H9 (cell line): Measurements from ENCODE around the gene ADGRL3. TPM values are rescaled to one million over a fixed set of nuclear protein-coding genes. Genes with fewer than 3 reads are reported as not detected.
A peak's percentile ranks its signal among the peaks of the same experiment; 100 is the strongest.

Source experiments
- DNase-seq: peaks from one replicate; pipeline ENCODE4 v3.0.0-alpha.2; 2017
- H2AFZ ChIP-seq: one replicate; pipeline ENCODE4 v1.6.1; 2013; ENCODE audit warnings: mild to moderate bottlenecking, low read length, control low read depth, moderate library complexity
- H2AK5ac ChIP-seq: 2 replicates; pipeline ENCODE4 v1.6.1; 2013; ENCODE audit warnings: low read length, control low read depth, mixed read lengths; ENCODE audit not compliant: insufficient read length
- H2BK120ac ChIP-seq: one replicate; pipeline ENCODE4 v1.6.1; 2013; ENCODE audit warnings: low read depth, mild to moderate bottlenecking, low read length, control low read depth, inconsistent platforms; ENCODE audit not compliant: poor library complexity, severe bottlenecking
- H2BK12ac ChIP-seq: 2 replicates; pipeline ENCODE4 v1.6.1; 2013; ENCODE audit warnings: low read length, control low read depth, mixed read lengths, low read depth; ENCODE audit not compliant: insufficient read length
- H2BK15ac ChIP-seq: 2 replicates; pipeline ENCODE4 v1.6.1; 2013; ENCODE audit warnings: low read depth, low read length, control low read depth
- H2BK20ac ChIP-seq: one replicate; pipeline ENCODE4 v1.6.1; 2013; ENCODE audit warnings: low read depth, mild to moderate bottlenecking, low read length, control low read depth, inconsistent platforms; ENCODE audit not compliant: poor library complexity, severe bottlenecking
- H2BK5ac ChIP-seq: 2 replicates; pipeline ENCODE4 v1.6.1; 2013; ENCODE audit warnings: low read length, control low read depth, mixed read lengths; ENCODE audit not compliant: insufficient read length
- H3K14ac ChIP-seq: 2 replicates; pipeline ENCODE4 v1.6.1; 2013; ENCODE audit warnings: low read length, control low read depth; ENCODE audit not compliant: insufficient read depth
- H3K18ac ChIP-seq: 2 replicates; pipeline ENCODE4 v1.6.1; 2013; ENCODE audit warnings: low read depth, mild to moderate bottlenecking, mixed read lengths, low read length, control low read depth; ENCODE audit not compliant: insufficient read length
- H3K23ac ChIP-seq: 2 replicates; pipeline ENCODE4 v1.6.1; 2013; ENCODE audit warnings: low read length, control low read depth, mixed read lengths, low read depth; ENCODE audit not compliant: insufficient read length
- H3K23me2 ChIP-seq: 2 replicates; pipeline ENCODE4 v1.6.1; 2013; ENCODE audit warnings: low read depth, mild to moderate bottlenecking, mixed read lengths, low read length, control low read depth; ENCODE audit not compliant: insufficient read length, poor library complexity, severe bottlenecking
- H3K27ac ChIP-seq: 2 replicates; pipeline ENCODE4 v1.5.1; 2013; ENCODE audit warnings: low read length, control low read depth, mixed read lengths, low read depth; ENCODE audit not compliant: insufficient read length
- H3K27me3 ChIP-seq: 2 replicates; pipeline ENCODE4 v1.6.1; 2013; ENCODE audit warnings: low read length, control low read depth, inconsistent platforms; ENCODE audit not compliant: insufficient read depth
- H3K4ac ChIP-seq: 2 replicates; pipeline ENCODE4 v1.6.1; 2013; ENCODE audit warnings: low read depth, mild to moderate bottlenecking, control low read depth, inconsistent platforms, low read length, moderate library complexity
- H3K4me1 ChIP-seq: 2 replicates; pipeline ENCODE4 v1.6.1; 2013; ENCODE audit warnings: low read length, control low read depth, inconsistent platforms; ENCODE audit not compliant: insufficient read depth
- H3K4me2 ChIP-seq: 2 replicates; pipeline ENCODE4 v1.6.1; 2013; ENCODE audit warnings: low read length, control low read depth, mixed read lengths; ENCODE audit not compliant: insufficient read length, insufficient read depth
- H3K56ac ChIP-seq: 2 replicates; pipeline ENCODE4 v1.6.1; 2013; ENCODE audit warnings: low read depth, mild to moderate bottlenecking, mixed read lengths, low read length, control low read depth; ENCODE audit not compliant: insufficient read length
- H3K79me1 ChIP-seq: 2 replicates; pipeline ENCODE4 v1.6.1; 2013; ENCODE audit warnings: low read depth, mild to moderate bottlenecking, moderate library complexity, low read length, control low read depth, inconsistent platforms; ENCODE audit not compliant: insufficient read depth, poor library complexity, severe bottlenecking
- H3K79me2 ChIP-seq: 2 replicates; pipeline ENCODE4 v1.6.1; 2013; ENCODE audit warnings: low read length, control low read depth, inconsistent platforms; ENCODE audit not compliant: insufficient read depth
- H3K9ac ChIP-seq: 2 replicates; pipeline ENCODE4 v1.6.1; 2013; ENCODE audit warnings: low read length, control low read depth, mixed read lengths; ENCODE audit not compliant: insufficient read length; ENCODE audit errors: extremely low read depth
- H3K9me3 ChIP-seq: one replicate; pipeline ENCODE4 v1.6.1; 2013; ENCODE audit warnings: low read depth, low read length, inconsistent platforms; ENCODE audit not compliant: control insufficient read depth
- H3T11ph ChIP-seq: one replicate; pipeline ENCODE4 v1.6.1; 2013; ENCODE audit warnings: mild to moderate bottlenecking, low read length, control low read depth, inconsistent platforms
- H4K20me1 ChIP-seq: one replicate; pipeline ENCODE4 v1.6.1; 2013; ENCODE audit not compliant: control insufficient read depth, insufficient read length, insufficient read depth
- H4K5ac ChIP-seq: 2 replicates; pipeline ENCODE4 v1.6.1; 2013; ENCODE audit warnings: low read depth, mild to moderate bottlenecking, mixed read lengths, low read length, control low read depth; ENCODE audit not compliant: insufficient read length
- H4K8ac ChIP-seq: replicated peaks from 2 replicates; pipeline ENCODE4 v1.6.1; 2013; ENCODE audit warnings: low read length, control low read depth, mixed read lengths, low read depth; ENCODE audit not compliant: insufficient read length
- H4K91ac ChIP-seq: 2 replicates; pipeline ENCODE4 v1.6.1; 2013; ENCODE audit warnings: low read depth, mild to moderate bottlenecking, moderate library complexity, mixed read lengths, low read length, control low read depth; ENCODE audit not compliant: insufficient read length
- H3K27ac Mint-ChIP-seq, 3 experiments: 2 replicates in 2 of 3; 3 replicates in 1 of 3; pipeline ENCODE4 v1.8.0; 2020 to 2021; ENCODE audit warnings: mixed read lengths in 3 of 3, mild to moderate bottlenecking in 1 of 3, moderate library complexity in 1 of 3
- H3K27me3 Mint-ChIP-seq: 2 replicates; pipeline ENCODE4 v1.8.0; 2021; ENCODE audit warnings: low read depth, mild to moderate bottlenecking, moderate library complexity, mixed read lengths
- H3K36me3 Mint-ChIP-seq, 3 experiments: 2 replicates in 2 of 3; 3 replicates in 1 of 3; pipeline ENCODE4 v1.8.0; 2020 to 2021; ENCODE audit warnings: low read depth in 3 of 3, mixed read lengths in 3 of 3; ENCODE audit not compliant: insufficient read depth in 1 of 3
- H3K4me1 Mint-ChIP-seq, 2 experiments: 2 replicates each; pipeline ENCODE4 v1.8.0; 2020; ENCODE audit warnings: mixed read lengths in 2 of 2
- H3K4me3 Mint-ChIP-seq, 2 experiments: 2 replicates in 1 of 2; 3 replicates in 1 of 2; pipeline ENCODE4 v1.8.0; 2020 to 2021; ENCODE audit warnings: mild to moderate bottlenecking in 2 of 2, mixed read lengths in 2 of 2, moderate library complexity in 1 of 2
- H3K9me3 Mint-ChIP-seq, 2 experiments: 2 replicates in 1 of 2; 3 replicates in 1 of 2; pipeline ENCODE4 v1.8.0; 2020; ENCODE audit warnings: mild to moderate bottlenecking in 2 of 2, mixed read lengths in 2 of 2, moderate library complexity in 1 of 2
- WGBS: extraction: QIAGEN DNeasy Blood & Tissue Kit; methylation state at CpG from one replicate; pipeline ENCODE4 v1.1.7; 2013; ENCODE audit warnings: missing lambda C conversion rate, low lambda C conversion rate, mixed read lengths; ENCODE audit not compliant: insufficient read length; ENCODE audit errors: extremely low coverage; 5-methylcytosine and 5-hydroxymethylcytosine counted together
- total RNA-seq: library from RNA; stranded (reverse); gene quantifications from 2 replicates; pipeline ENCODE4 v1.2.1, GENCODE V29; 2021
- TF ChIP-seq, protein P1 (sequence below): fragments of 200-600 bp; sonication (generic); conservative IDR thresholded peaks from 3 replicates; pipeline ENCODE4 v1.8.0; 2021; ENCODE audit warnings: antibody characterized with exemption, mild to moderate bottlenecking

The ADGRL3 gene
- total RNA-seq, 1 experiment from 2014 or later, result 5.9 TPM

DNA sequence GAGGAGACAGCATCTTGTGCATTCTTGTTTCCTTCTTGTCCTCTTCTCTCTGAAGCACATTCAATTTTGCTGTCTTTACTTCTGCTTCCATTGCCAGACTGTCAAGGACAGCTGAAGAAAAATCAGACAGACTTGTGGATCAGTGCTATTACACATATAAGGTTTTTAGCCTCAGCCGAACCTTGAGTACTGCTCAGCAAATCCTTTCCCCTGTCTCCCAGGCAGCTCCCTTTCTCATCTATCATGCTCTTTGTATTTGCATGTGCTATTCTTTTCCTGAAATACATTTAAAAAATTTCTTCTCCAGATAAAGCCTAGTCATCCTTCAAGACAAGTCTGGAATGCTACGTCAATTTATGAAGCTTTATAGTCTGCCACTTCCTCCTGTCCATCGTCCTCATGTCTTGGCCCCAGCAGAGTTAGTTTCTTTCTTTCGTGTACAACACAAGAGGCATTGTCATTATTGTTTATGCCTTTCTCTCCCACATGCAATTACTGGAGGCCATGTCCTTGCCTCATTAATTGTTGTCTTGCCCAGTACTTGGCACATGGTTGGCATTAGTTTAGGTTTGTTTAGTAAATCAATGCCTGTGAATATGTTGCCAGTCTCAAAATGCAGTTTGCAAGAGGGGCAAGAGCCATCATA, 45.1 kb downstream of the ADGRL3 start:
- no peak overlapping the region for H2BK15ac ChIP-seq
- no peaks in the 10 kb centered on the region for H3K79me1 ChIP-seq
- H2AK5ac ChIP-seq, result no peak overlapping the region
- H3K14ac ChIP-seq, result no peak overlapping the region
- H2BK20ac ChIP-seq, result no peak overlapping the region
- H3K79me2 ChIP-seq, result no peaks in the 10 kb centered on the region
- no peaks in the 10 kb centered on the region for H3K23me2 ChIP-seq
- no peaks in the 10 kb centered on the region for H3K36me3 Mint-ChIP-seq
- H3K27me3 Mint-ChIP-seq, result no peaks in the 10 kb centered on the region
- H3K4me1 Mint-ChIP-seq, result peaks cover 5 to 22% of the 10 kb centered on the region in 2 experiments; a peak in 3 of 4 replicates
- no peak overlapping the region for H4K8ac ChIP-seq
- H2BK12ac ChIP-seq, result no peak overlapping the region
- no peaks in the 10 kb centered on the region for H4K20me1 ChIP-seq
- peak overlapping the region in 1 of 3 experiments; percentile 3; a peak in 1 of 7 replicates for H3K27ac Mint-ChIP-seq
- DNase-seq, result no peak
- H2AFZ ChIP-seq, result no peak overlapping the region
- H3K9ac ChIP-seq, result no peak overlapping the region
- no peaks in the 10 kb centered on the region for H3K27me3 ChIP-seq
- no peak overlapping the region for H3K56ac ChIP-seq
- no peak overlapping the region for H3K4me3 Mint-ChIP-seq
- H3K9me3 Mint-ChIP-seq, result no peaks in the 10 kb centered on the region
- no CpG with 5 or more reads among the region's 4 CpGs for WGBS
- H4K91ac ChIP-seq, result no peak overlapping the region
- H2BK120ac ChIP-seq, result no peak overlapping the region
- no peak overlapping the region for H3K23ac ChIP-seq
- no peak overlapping the region for H4K5ac ChIP-seq
- H3K4me2 ChIP-seq, result no peak overlapping the region
- no peak overlapping the region for H3K27ac ChIP-seq
- no peak overlapping the region for H3K18ac ChIP-seq
- TF ChIP-seq, protein P1, sequence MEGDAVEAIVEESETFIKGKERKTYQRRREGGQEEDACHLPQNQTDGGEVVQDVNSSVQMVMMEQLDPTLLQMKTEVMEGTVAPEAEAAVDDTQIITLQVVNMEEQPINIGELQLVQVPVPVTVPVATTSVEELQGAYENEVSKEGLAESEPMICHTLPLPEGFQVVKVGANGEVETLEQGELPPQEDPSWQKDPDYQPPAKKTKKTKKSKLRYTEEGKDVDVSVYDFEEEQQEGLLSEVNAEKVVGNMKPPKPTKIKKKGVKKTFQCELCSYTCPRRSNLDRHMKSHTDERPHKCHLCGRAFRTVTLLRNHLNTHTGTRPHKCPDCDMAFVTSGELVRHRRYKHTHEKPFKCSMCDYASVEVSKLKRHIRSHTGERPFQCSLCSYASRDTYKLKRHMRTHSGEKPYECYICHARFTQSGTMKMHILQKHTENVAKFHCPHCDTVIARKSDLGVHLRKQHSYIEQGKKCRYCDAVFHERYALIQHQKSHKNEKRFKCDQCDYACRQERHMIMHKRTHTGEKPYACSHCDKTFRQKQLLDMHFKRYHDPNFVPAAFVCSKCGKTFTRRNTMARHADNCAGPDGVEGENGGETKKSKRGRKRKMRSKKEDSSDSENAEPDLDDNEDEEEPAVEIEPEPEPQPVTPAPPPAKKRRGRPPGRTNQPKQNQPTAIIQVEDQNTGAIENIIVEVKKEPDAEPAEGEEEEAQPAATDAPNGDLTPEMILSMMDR, result no peak
- no peaks in the 10 kb centered on the region for H3K9me3 ChIP-seq
- H2BK5ac ChIP-seq, result no peak overlapping the region
- H3K4ac ChIP-seq, result no peak overlapping the region
- H3T11ph ChIP-seq, result no peak overlapping the region
- H3K4me1 ChIP-seq, result no peaks in the 10 kb centered on the region; the same call in 1 of the 2 replicates
